Central memory CD8-positive, alpha-beta T cell (primary cell): ENCODE data around the gene ATG3.
"Not testable (repeated sequence)": the region's sequence is repeated elsewhere in the genome, so short reads cannot be mapped to it uniquely, and the experiment has no call there.

Experiments used
- ATAC-seq: fragments of 150-1000 bp; cut with Tn5 transposase; replicated peaks from 2 replicates; pipeline ENCODE4 v1.10.0; 2022; ENCODE audit warnings: mild to moderate bottlenecking, moderate FRiP score, moderate number of reproducible peaks; ENCODE audit not compliant: poor library complexity, severe bottlenecking; ENCODE audit errors: extremely low read depth
- DNase-seq, 2 donors: peaks; one replicate each; pipeline ENCODE4 v3.0.0; 2021; ENCODE audit warnings: low spot score in 2 of 2
- H3K27ac Mint-ChIP-seq: one replicate; pipeline ENCODE4 v1.8.0; 2022; ENCODE audit warnings: low read depth, mild to moderate bottlenecking, moderate library complexity, mixed read lengths
- H3K27me3 Mint-ChIP-seq: one replicate; pipeline ENCODE4 v1.8.0; 2022; ENCODE audit warnings: mixed read lengths
- H3K36me3 Mint-ChIP-seq: one replicate; pipeline ENCODE4 v1.8.0; 2022; ENCODE audit warnings: mild to moderate bottlenecking, moderate library complexity, mixed read lengths; ENCODE audit not compliant: insufficient read depth
- H3K4me1 Mint-ChIP-seq: one replicate; pipeline ENCODE4 v1.8.0; 2022; ENCODE audit warnings: mixed read lengths
- H3K4me3 Mint-ChIP-seq: one replicate; pipeline ENCODE4 v1.8.0; 2022; ENCODE audit warnings: mild to moderate bottlenecking, moderate library complexity, mixed read lengths
- H3K9me3 Mint-ChIP-seq: one replicate; pipeline ENCODE4 v1.8.0; 2022; ENCODE audit warnings: mixed read lengths

ATG3 gene

DNA sequence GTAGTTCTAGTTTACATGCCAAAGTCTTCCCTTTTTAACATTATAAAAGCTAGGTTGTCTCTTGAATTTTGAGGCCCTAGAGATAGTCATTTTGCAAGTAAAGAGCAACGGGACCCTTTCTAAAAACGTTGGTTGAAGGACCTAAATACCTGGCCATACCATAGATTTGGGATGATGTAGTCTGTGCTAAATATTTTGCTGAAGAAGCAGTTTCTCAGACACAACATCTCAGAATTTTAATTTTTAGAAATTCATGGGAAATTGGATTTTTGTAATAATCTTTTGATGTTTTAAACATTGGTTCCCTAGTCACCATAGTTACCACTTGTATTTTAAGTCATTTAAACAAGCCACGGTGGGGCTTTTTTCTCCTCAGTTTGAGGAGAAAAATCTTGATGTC lies 21.3 kb upstream of the ATG3 start:
- H3K27me3 Mint-ChIP-seq: no peaks in the 10 kb centered on the region
- H3K4me3 Mint-ChIP-seq: no peak overlapping the region
- H3K4me1 Mint-ChIP-seq: peaks cover 11% of the 10 kb centered on the region
- H3K9me3 Mint-ChIP-seq: no peaks in the 10 kb centered on the region
- DNase-seq (no peak), ATAC-seq (no peak)
- no peak overlapping the region for H3K27ac Mint-ChIP-seq
- H3K36me3 Mint-ChIP-seq: peaks cover 21% of the 10 kb centered on the region

DNA sequence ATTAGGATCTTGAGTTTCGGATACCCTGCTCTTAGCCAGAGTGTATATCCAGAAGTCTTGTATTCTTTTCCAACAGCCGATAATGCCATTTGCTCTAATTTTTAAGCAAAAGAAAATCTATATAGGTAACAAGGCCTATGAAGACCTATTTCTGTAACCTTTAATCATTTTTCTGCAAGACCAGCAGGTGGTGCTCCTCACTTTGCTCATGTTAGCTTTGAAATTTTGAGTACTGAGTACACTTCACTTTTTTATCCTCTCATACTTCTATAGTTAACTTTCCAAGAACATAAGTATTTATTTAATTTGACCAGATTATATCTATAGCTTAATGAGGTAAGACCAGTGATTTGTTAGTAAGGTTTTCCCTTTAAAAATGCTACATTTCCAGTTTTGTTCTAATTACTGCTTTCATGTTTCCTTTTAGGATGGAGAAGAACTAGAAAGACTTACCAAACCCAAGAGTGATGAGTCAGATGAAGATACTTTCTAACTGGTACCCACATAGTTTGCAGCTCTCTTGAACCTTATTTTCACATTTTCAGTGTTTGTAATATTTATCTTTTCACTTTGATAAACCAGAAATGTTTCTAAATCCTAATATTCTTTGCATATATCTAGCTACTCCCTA lies 20.6 kb upstream of the ATG3 start:
- no peak overlapping the region for H3K27ac Mint-ChIP-seq
- no peak overlapping the region for H3K4me3 Mint-ChIP-seq
- ATAC-seq (no peak), DNase-seq (no peak)
- H3K4me1 Mint-ChIP-seq: peaks cover 7% of the 10 kb centered on the region
- no peaks in the 10 kb centered on the region for H3K9me3 Mint-ChIP-seq
- H3K27me3 Mint-ChIP-seq: no peaks in the 10 kb centered on the region
- H3K36me3 Mint-ChIP-seq: peaks cover 19% of the 10 kb centered on the region

GRCh38 chr3:112579697-112580096 lies 17.9 kb upstream of the ATG3 start:
- no peak for ATAC-seq
- H3K27ac Mint-ChIP-seq: no peak overlapping the region

GRCh38 chr3:112579232-112579631 lies 17.5 kb upstream of the ATG3 start:
- Mint-ChIP-seq H3K27ac (no peak overlapping the region), H3K4me1 (no peaks in the 10 kb centered on the region)
- no peak for ATAC-seq

More at GRCh38 chr3:112579697-112580096, 17.9 kb upstream of the ATG3 start:
- Mint-ChIP-seq H3K4me1 (no peaks in the 10 kb centered on the region), H3K27me3 (no peaks in the 10 kb centered on the region), H3K9me3 (no peaks in the 10 kb centered on the region), H3K36me3 (peaks cover 27% of the 10 kb centered on the region), H3K4me3 (no peak overlapping the region)
- DNase-seq: no peak

GRCh38 chr3:112572701-112573100 lies 10.9 kb upstream of the ATG3 start:
- Mint-ChIP-seq H3K4me1 (peaks cover 4% of the 10 kb centered on the region), H3K27ac (no peak overlapping the region), H3K27me3 (no peaks in the 10 kb centered on the region), H3K36me3 (peaks cover 26% of the 10 kb centered on the region), H3K9me3 (no peaks in the 10 kb centered on the region), H3K4me3 (no peak overlapping the region)
- ATAC-seq (no peak), DNase-seq (no peak)

More at GRCh38 chr3:112579232-112579631, 17.5 kb upstream of the ATG3 start:
- no peak for DNase-seq
- no peaks in the 10 kb centered on the region for H3K27me3 Mint-ChIP-seq
- no peaks in the 10 kb centered on the region for H3K9me3 Mint-ChIP-seq
- peaks cover 27% of the 10 kb centered on the region for H3K36me3 Mint-ChIP-seq
- H3K4me3 Mint-ChIP-seq: no peak overlapping the region

DNA sequence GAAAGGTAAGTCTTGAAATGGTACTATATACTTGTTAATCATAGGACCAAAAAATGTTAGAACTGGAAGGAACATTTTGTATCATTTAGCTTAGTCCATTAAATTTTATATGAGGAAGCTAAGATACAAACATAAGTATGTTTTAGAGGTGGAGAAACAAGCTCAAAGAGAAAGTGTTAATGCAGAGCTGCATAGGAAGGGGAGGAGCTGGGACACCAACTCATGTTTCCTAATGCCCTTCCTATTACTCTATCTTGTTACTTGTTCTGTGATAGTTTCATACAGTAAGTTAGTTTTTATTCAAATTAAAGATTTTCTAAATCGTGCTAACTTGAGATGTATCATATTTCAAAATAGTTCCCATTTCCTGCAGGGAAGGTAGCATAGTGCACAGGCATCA lies 7.5 kb upstream of the ATG3 start:
- peaks cover 10% of the 10 kb centered on the region for H3K4me1 Mint-ChIP-seq
- no peaks in the 10 kb centered on the region for H3K27me3 Mint-ChIP-seq
- no peaks in the 10 kb centered on the region for H3K9me3 Mint-ChIP-seq
- H3K4me3 Mint-ChIP-seq: no peak overlapping the region
- peaks cover 20% of the 10 kb centered on the region for H3K36me3 Mint-ChIP-seq
- DNase-seq: no peak
- no peak for ATAC-seq
- H3K27ac Mint-ChIP-seq: no peak overlapping the region

DNA sequence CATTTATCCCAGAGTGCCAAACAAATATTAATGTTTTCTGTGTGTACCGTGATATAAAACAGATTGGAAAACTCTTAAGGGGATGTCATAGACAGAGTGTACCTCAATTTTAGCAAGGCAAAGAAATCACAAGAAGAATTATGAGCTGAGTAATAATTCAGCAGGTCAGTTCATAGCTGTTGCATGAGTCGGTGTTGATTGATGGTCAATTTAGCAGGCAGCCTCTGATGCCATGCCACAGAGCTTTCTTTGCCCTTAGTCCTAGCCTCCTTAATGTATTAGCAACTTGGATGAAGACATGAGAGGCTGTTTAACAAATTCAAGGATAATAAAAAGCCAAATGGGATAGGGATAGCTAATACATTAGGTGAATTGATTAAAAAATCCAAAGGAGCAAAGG lies 6.9 kb upstream of the ATG3 start:
- H3K36me3 Mint-ChIP-seq: peaks cover 20% of the 10 kb centered on the region
- DNase-seq: no peak
- ATAC-seq: no peak

GRCh38 chr3:112564940-112565305 lies 3.2 kb upstream of the ATG3 start:
- Mint-ChIP-seq H3K4me1 (peaks cover 36% of the 10 kb centered on the region), H3K27ac (no peak overlapping the region), H3K27me3 (no peaks in the 10 kb centered on the region), H3K9me3 (no peaks in the 10 kb centered on the region), H3K4me3 (no peak overlapping the region), H3K36me3 (peaks cover 20% of the 10 kb centered on the region)
- ATAC-seq (no peak), DNase-seq (no peak)

More for the DNA sequence above, 6.9 kb upstream of the ATG3 start:
- Mint-ChIP-seq H3K4me1 (peaks cover 17% of the 10 kb centered on the region), H3K27ac (no peak overlapping the region), H3K27me3 (no peaks in the 10 kb centered on the region), H3K4me3 (no peak overlapping the region), H3K9me3 (no peaks in the 10 kb centered on the region)

DNA sequence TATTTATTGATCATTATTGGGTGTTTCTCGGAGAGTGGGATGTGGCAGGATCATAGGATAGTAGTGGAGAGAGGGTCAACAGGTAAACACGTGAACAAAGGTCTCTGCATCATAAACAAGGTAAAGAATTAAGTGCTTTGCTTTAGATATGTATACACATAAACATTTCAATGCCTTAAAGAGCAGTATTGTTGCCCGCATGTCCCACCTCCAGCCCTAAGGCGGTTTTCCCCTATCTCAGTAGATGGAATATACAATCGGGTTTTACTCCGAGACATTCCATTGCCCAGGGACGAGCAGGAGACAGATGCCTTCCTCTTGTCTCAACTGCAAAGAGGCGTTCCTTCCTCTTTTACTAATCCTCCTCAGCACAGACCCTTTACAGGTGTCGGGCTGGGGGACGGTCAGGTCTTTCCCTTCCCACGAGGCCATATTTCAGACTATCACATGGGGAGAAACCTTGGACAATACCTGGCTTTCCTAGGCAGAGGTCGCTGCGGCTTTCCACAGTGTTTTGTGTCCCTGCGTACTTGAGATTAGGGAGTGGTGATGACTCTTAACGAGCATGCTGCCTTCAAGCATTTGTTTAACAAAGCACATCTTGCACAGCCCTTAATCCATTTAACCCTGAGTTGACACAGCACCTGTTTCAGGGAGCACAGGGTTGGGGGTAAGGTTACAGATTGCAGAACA lies 2.6 kb upstream of the ATG3 start:
- H3K4me3 Mint-ChIP-seq, H3K27me3 Mint-ChIP-seq, ATAC-seq, DNase-seq, H3K9me3 Mint-ChIP-seq: not testable (repeated sequence)
- H3K36me3 Mint-ChIP-seq: peaks cover 18% of the 10 kb centered on the region
- H3K4me1 Mint-ChIP-seq: peaks cover 41% of the 10 kb centered on the region
- peak overlapping the region; percentile 12 for H3K27ac Mint-ChIP-seq

- DNase-seq (no peak), ATAC-seq (peak; percentile 44)
- peak overlapping the region; percentile 97 for H3K27ac Mint-ChIP-seq
- peak overlapping the region; percentile 97 for H3K4me3 Mint-ChIP-seq
- peaks cover 25% of the 10 kb centered on the region for H3K36me3 Mint-ChIP-seq
- H3K9me3 Mint-ChIP-seq: no peaks in the 10 kb centered on the region
- H3K4me1 Mint-ChIP-seq: peaks cover 42% of the 10 kb centered on the region
- H3K27me3 Mint-ChIP-seq: no peaks in the 10 kb centered on the region
These were observed 353 bp downstream of the ATG3 start for GRCh38 chr3:112561484-112561733.

GRCh38 chr3:112560721-112561483 lies 860 bp downstream of the ATG3 start:
- peak; percentile 22 for ATAC-seq
- Mint-ChIP-seq H3K27ac (peak overlapping the region; percentile 97), H3K4me3 (peak overlapping the region; percentile 97), H3K36me3 (peaks cover 28% of the 10 kb centered on the region), H3K9me3 (no peaks in the 10 kb centered on the region), H3K4me1 (peaks cover 43% of the 10 kb centered on the region), H3K27me3 (no peaks in the 10 kb centered on the region)
- DNase-seq: peak in 1 of 2 donors; percentile 47

- DNase-seq: no peak
These were observed 1.5 kb downstream of the ATG3 start for GRCh38 chr3:112560307-112560706.

DNA sequence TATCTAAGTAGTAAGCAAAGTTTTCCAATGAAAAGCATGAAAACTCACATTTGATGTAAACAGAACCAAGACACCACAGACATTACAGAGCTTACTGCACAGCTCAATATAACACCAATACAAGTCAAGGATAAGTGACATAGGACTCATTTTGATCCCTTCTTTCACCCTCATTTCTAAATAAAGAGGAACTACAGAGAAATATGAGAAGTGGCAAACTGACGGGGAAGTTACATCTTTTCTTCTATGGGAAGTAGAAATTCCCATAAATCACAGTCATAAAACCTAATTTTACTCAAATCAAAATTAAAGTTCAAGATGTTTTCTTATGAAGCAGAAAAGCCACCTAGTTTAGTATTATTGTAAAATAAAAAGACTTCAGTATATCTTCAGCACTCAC lies 3.8 kb downstream of the ATG3 start:
- ATAC-seq: no peak
- peaks cover 31% of the 10 kb centered on the region for H3K36me3 Mint-ChIP-seq
- no peak overlapping the region for H3K4me3 Mint-ChIP-seq
- no peaks in the 10 kb centered on the region for H3K9me3 Mint-ChIP-seq
- no peak overlapping the region for H3K27ac Mint-ChIP-seq
- DNase-seq: no peak
- no peaks in the 10 kb centered on the region for H3K27me3 Mint-ChIP-seq
- H3K4me1 Mint-ChIP-seq: peaks cover 46% of the 10 kb centered on the region

More at GRCh38 chr3:112560307-112560706, 1.5 kb downstream of the ATG3 start:
- Mint-ChIP-seq H3K27ac (peak overlapping the region; percentile 97), H3K27me3 (no peaks in the 10 kb centered on the region), H3K36me3 (peaks cover 31% of the 10 kb centered on the region), H3K4me3 (peak overlapping the region; percentile 97), H3K4me1 (peaks cover 49% of the 10 kb centered on the region), H3K9me3 (no peaks in the 10 kb centered on the region)
- ATAC-seq: no peak
